ENCODE measurements around the gene IDUA. TPM values are rescaled to one million over a fixed set of nuclear protein-coding genes. Genes with fewer than 3 reads are reported as not detected.

The IDUA gene
- polyA plus RNA-seq, 1 experiment = 13.2 TPM

DNA sequence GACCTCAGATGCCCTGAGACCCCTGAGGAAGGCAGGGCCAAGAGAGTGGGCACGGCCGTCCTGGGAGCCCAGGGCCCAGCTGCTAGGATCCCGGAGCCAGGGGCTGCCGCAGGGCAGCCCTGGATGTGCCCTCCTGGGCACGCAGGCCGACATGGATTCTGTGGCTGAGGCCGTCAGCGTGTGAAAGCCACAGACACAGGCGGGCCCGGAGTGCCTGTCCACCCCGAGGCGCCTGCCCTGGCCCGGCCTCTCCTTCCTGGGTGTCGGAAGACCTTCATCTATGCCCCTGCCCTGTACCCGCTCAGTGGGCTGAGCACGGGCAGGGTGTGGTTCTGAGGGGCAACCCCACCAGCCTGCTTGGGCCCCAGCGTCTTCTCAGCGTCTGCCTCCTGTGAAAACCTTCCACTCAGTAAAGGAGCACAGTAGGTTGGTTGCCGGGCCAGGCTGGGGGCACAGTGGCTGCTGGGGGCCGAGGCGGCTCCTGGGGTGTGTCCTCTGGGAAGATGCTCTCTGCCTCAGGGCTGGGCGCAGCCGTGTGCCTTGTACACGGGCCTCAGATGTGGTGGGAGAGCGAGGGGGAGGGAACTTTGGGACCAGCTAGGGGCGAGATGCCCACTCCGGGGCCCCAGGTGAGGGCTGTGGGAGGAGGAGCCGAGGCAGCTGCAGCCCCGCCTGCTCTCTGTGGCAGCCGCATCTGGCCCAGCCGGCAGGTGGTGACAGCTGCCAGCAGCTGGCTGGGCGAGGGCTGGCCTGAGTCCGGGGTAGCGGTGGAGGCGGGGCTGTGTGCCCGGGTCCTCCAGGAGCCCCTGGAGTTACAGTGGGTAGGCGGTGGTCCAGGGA, 45.3 kb downstream of the IDUA start:
- TF ChIP-seq, protein P1, sequence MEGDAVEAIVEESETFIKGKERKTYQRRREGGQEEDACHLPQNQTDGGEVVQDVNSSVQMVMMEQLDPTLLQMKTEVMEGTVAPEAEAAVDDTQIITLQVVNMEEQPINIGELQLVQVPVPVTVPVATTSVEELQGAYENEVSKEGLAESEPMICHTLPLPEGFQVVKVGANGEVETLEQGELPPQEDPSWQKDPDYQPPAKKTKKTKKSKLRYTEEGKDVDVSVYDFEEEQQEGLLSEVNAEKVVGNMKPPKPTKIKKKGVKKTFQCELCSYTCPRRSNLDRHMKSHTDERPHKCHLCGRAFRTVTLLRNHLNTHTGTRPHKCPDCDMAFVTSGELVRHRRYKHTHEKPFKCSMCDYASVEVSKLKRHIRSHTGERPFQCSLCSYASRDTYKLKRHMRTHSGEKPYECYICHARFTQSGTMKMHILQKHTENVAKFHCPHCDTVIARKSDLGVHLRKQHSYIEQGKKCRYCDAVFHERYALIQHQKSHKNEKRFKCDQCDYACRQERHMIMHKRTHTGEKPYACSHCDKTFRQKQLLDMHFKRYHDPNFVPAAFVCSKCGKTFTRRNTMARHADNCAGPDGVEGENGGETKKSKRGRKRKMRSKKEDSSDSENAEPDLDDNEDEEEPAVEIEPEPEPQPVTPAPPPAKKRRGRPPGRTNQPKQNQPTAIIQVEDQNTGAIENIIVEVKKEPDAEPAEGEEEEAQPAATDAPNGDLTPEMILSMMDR (IDR thresholded peaks at IDR 0.05; ENCODE audit: insufficient read depth, low read depth, low read length) = no peak
- Histone ChIP-seq H3K4me3 (ENCODE audit: low read depth, low read length) (no peak overlapping the region), H3K36me3 (ENCODE audit: control insufficient read depth, insufficient read depth, low read length) (no peaks in the 10 kb centered on the region), H3K27me3 (ENCODE audit: control insufficient read depth, insufficient read depth, low read length) (no peaks in the 10 kb centered on the region)
- ChIA-PET CTCF (interaction anchor here (0.7 kb wide), 1 partner anchor 236 kb away, joined by 3 read pairs; no protein-coding TSS in a partner anchor), POLR2A (no interaction called here)
- DNase-seq (ENCODE audit: low read depth) = no peak

- ChIA-PET CTCF (no interaction called here), POLR2A (no interaction called here)
- no peak overlapping the region for H3K4me3 ChIP-seq (ENCODE audit: low read depth, low read length)
- DNase-seq (ENCODE audit: low read depth) = no peak
- H3K36me3 ChIP-seq (ENCODE audit: control insufficient read depth, insufficient read depth, low read length) = no peaks in the 10 kb centered on the region
- no peaks in the 10 kb centered on the region for H3K27me3 ChIP-seq (ENCODE audit: control insufficient read depth, insufficient read depth, low read length)
- TF ChIP-seq, protein P1 (IDR thresholded peaks at IDR 0.05; ENCODE audit: insufficient read depth, low read depth, low read length) = no peak
Measured at GRCh38 chr4:1032861-1033260, 46.0 kb downstream of the IDUA start.

- Histone ChIP-seq H3K27me3 (ENCODE audit: control insufficient read depth, insufficient read depth, low read length) (no peaks in the 10 kb centered on the region), H3K36me3 (ENCODE audit: control insufficient read depth, insufficient read depth, low read length) (no peaks in the 10 kb centered on the region), H3K4me3 (ENCODE audit: low read depth, low read length) (no peak overlapping the region)
- ChIA-PET CTCF (no interaction called here), POLR2A (no interaction called here)
- DNase-seq (ENCODE audit: low read depth) = no peak
- TF ChIP-seq, protein P1 (IDR thresholded peaks at IDR 0.05; ENCODE audit: insufficient read depth, low read depth, low read length) = no peak
Measured at GRCh38 chr4:1033840-1034551, 47.2 kb downstream of the IDUA start.

- H3K4me3 ChIP-seq (ENCODE audit: low read depth, low read length) = no peak overlapping the region
- DNase-seq (ENCODE audit: low read depth) = no peak
- ChIA-PET CTCF (no interaction called here), POLR2A (no interaction called here)
- TF ChIP-seq, protein P1 (IDR thresholded peaks at IDR 0.05; ENCODE audit: insufficient read depth, low read depth, low read length) = no peak
- H3K36me3 ChIP-seq (ENCODE audit: control insufficient read depth, insufficient read depth, low read length) = no peaks in the 10 kb centered on the region
- no peaks in the 10 kb centered on the region for H3K27me3 ChIP-seq (ENCODE audit: control insufficient read depth, insufficient read depth, low read length)
Measured at GRCh38 chr4:1035510-1035909, 48.7 kb downstream of the IDUA start.

- TF ChIP-seq, protein P1 (IDR thresholded peaks at IDR 0.05; ENCODE audit: insufficient read depth, low read depth, low read length) = no peak
- CTCF ChIA-PET = no interaction called here
- H3K27me3 ChIP-seq (ENCODE audit: control insufficient read depth, insufficient read depth, low read length) = no peaks in the 10 kb centered on the region
- no peak overlapping the region for H3K4me3 ChIP-seq (ENCODE audit: low read depth, low read length)
- no peaks in the 10 kb centered on the region for H3K36me3 ChIP-seq (ENCODE audit: control insufficient read depth, insufficient read depth, low read length)
- POLR2A ChIA-PET = no interaction called here
- DNase-seq (ENCODE audit: low read depth) = no peak
Measured at GRCh38 chr4:1036095-1036494, 49.3 kb downstream of the IDUA start.
